Sigmoid colon (tissue), 7 donors: Measurements from ENCODE around the gene PLEKHG5. TPM values are rescaled to one million over a fixed set of nuclear protein-coding genes. Genes with fewer than 3 reads are reported as not detected.
A peak's percentile ranks its signal among the peaks of the same experiment; 100 is the strongest.

Experiments used
- DNase-seq: peaks from one replicate; pipeline ENCODE4 v3.0.0-alpha.2; 2019
- H3K27ac ChIP-seq, 4 donors: fragments of 200-600 bp; sonication (generic); one replicate each; pipeline ENCODE4 v1.5.1; 2016 to 2019; ENCODE audit warnings: mild to moderate bottlenecking in 1 of 4
- H3K27me3 ChIP-seq, 3 donors: fragments of 200-600 bp; sonication (generic); one replicate each; pipeline ENCODE4 v1.5.1; 2019; ENCODE audit warnings: mild to moderate bottlenecking in 1 of 3
- H3K36me3 ChIP-seq, 4 donors: fragments of 200-600 bp; sonication (generic); one replicate each; pipeline ENCODE4 v1.5.1; 2016 to 2019
- H3K4me1 ChIP-seq, 4 donors: fragments of 200-600 bp; sonication (generic); one replicate each; pipeline ENCODE4 v1.5.1; 2017 to 2019
- H3K4me3 ChIP-seq, 4 donors: fragments of 200-600 bp; sonication (generic); one replicate each; pipeline ENCODE4 v1.5.1; 2017 to 2019; ENCODE audit warnings: mild to moderate bottlenecking in 2 of 4, moderate library complexity in 1 of 4
- H3K9me3 ChIP-seq, 4 donors: fragments of 200-600 bp in 3 of 4; sonication (generic) in 3 of 4; one replicate each; pipeline versions ENCODE4 v1.5.1 to v1.6.1; 2013 to 2019
- EP300 ChIP-seq, 4 donors: sonication (generic); formaldehyde crosslinking; IDR thresholded peaks; one replicate each; pipeline ENCODE4 v1.6.1; 2017; ENCODE audit warnings: antibody characterized with exemption in 4 of 4
- POLR2A ChIP-seq, 2 donors: fragments of 450-650 bp; IDR thresholded peaks; one replicate each; pipeline ENCODE4 v1.6.1; 2016; ENCODE audit warnings: antibody characterized with exemption in 2 of 2, mild to moderate bottlenecking in 2 of 2, moderate library complexity in 2 of 2
- POLR2AphosphoS5 ChIP-seq, 4 donors: sonication (generic); formaldehyde crosslinking; IDR thresholded peaks; one replicate each; pipeline ENCODE4 v1.6.1; 2017; ENCODE audit warnings: antibody characterized with exemption in 4 of 4
- WGBS, 2 donors: extraction: QIAGEN DNeasy Blood & Tissue Kit; methylation state at CpG; one replicate each; pipeline ENCODE4 v1.1.7; 2013; 5-methylcytosine and 5-hydroxymethylcytosine counted together
- intact Hi-C: fragments of 100-400 bp; cut with DNase I; formaldehyde crosslinking; loops from one replicate; pipeline ENCODE4 v1.15.1; 2023
- polyA plus RNA-seq, 3 donors: library from polyadenylated mRNA; stranded (reverse); fragments of 200-250 nt; gene quantifications; one replicate each; pipeline ENCODE4 v1.2.3, GENCODE V29; 2013
- total RNA-seq, 4 donors: library from RNA; depleted of rRNA; stranded (reverse); fragments of >200 nt; gene quantifications; one replicate each; pipeline ENCODE4 v1.1.0, GENCODE V29; 2016
- TF ChIP-seq, protein P1 (sequence below), 4 experiments: fragments of 450-650 bp in 3 of 4; fragments of 200-600 bp in 1 of 4; IDR thresholded peaks; one replicate each; pipeline ENCODE4 v1.5.1; 2016 to 2019; ENCODE audit warnings: antibody characterized with exemption in 4 of 4, mild to moderate bottlenecking in 3 of 4, moderate library complexity in 2 of 4
- donor health status: healthy with polysubstance abuse.
- donor health status: Bipolar disorder and iron deficiency.
- donor health status: healthy.

PLEKHG5 gene
- total and polyA plus RNA-seq, 7 donors: 2.5 to 18.8 (median 5.4) TPM

DNA sequence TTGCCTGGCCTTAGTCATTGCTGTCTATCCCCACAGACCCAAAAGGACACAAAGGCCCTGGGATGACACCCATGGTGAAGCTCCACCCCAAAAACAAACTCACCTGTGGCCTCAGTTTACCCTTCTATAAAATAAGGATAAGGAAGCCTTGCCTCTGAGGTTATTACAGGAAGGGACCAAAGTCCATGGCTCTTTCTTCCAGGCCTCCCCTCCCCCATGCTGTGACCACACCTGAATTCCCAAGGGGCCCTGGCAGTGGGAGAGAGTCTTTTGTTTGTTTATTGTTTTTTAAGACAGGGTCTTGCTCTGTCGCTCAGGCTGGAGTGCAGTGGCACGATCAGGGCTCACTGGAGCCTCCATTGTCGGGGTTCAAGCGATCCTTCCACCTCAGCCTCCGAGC, 15.0 kb downstream of the PLEKHG5 start:
- DNase-seq: no peak
- Histone ChIP-seq H3K36me3 (peaks cover 0 to 5% (median 0%) of the 10 kb centered on the region in 4 donors), H3K4me1 (peaks cover 0 to 5% (median 0%) of the 10 kb centered on the region in 4 donors), H3K4me3 (no peak overlapping the region), H3K27ac (no peak overlapping the region), H3K9me3 (no peaks in the 10 kb centered on the region), H3K27me3 (no peaks in the 10 kb centered on the region)
- WGBS, 2 donors: 22 to 75% methylated on average over 5 of the region's 5 CpGs
- intact Hi-C loops: no loop called here
- TF ChIP-seq POLR2AphosphoS5 (IDR thresholded peaks at IDR 0.05) (no peak), POLR2A (IDR thresholded peaks at IDR 0.05) (no peak), EP300 (IDR thresholded peaks at IDR 0.05) (no peak)
- TF ChIP-seq, protein P1, sequence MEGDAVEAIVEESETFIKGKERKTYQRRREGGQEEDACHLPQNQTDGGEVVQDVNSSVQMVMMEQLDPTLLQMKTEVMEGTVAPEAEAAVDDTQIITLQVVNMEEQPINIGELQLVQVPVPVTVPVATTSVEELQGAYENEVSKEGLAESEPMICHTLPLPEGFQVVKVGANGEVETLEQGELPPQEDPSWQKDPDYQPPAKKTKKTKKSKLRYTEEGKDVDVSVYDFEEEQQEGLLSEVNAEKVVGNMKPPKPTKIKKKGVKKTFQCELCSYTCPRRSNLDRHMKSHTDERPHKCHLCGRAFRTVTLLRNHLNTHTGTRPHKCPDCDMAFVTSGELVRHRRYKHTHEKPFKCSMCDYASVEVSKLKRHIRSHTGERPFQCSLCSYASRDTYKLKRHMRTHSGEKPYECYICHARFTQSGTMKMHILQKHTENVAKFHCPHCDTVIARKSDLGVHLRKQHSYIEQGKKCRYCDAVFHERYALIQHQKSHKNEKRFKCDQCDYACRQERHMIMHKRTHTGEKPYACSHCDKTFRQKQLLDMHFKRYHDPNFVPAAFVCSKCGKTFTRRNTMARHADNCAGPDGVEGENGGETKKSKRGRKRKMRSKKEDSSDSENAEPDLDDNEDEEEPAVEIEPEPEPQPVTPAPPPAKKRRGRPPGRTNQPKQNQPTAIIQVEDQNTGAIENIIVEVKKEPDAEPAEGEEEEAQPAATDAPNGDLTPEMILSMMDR (IDR thresholded peaks at IDR 0.05): no peak

DNA sequence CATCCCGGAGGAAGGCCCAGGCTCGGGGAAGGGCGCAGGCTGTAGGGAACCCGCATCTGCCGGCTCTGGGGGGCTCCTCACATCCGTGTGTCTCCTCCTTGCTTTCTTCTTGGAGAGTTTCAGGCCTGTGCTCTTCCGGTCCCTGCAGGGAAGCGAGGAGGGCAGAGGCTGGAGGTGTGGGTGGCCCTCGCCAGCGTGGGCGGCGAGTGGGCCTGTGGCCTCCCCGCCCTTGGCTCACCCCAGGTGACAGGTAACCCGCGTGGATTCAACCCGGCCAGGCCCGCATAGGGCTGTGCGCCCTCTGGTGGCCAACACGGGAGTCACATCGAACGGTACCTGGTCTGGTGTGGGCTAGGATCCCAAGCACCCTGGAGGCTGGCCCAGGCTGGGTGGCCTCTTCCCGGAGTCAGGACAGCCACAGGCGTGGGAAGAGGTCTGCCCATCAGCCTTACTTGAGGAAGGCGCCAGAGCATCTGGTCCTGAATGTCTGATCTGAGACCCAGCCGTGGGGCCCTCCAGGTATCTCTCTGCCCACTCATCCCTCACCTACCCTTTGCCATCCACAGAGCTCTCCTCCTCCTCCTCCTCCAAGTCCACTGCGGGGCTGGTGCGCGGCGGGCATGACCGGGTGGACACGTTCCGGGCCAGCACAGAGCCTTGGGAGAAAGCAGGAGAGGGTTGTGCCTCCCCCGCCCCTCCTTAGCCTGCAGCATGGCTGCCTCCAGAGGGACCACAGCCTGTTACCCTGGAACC, 15.9 kb downstream of the PLEKHG5 start:
- 12 to 29% methylated on average over 33 of the region's 33 CpGs for WGBS, 2 donors
- no peak overlapping the region for H3K4me3 ChIP-seq
- no peaks in the 10 kb centered on the region for H3K9me3 ChIP-seq
- H3K4me1 ChIP-seq: peaks cover 0 to 5% (median 0%) of the 10 kb centered on the region in 4 donors
- H3K27ac ChIP-seq: no peak overlapping the region
- H3K27me3 ChIP-seq: no peaks in the 10 kb centered on the region
- peaks cover 0 to 6% (median 0%) of the 10 kb centered on the region in 4 donors for H3K36me3 ChIP-seq
- TF ChIP-seq POLR2A (IDR thresholded peaks at IDR 0.05): no peak
- no peak for TF ChIP-seq POLR2AphosphoS5 (IDR thresholded peaks at IDR 0.05)
- TF ChIP-seq, protein P1 (IDR thresholded peaks at IDR 0.05): peak; percentile 51 to 88 (median 81)
- TF ChIP-seq EP300 (IDR thresholded peaks at IDR 0.05): no peak
- DNase-seq: no peak
- intact Hi-C loops: no loop called here

DNA sequence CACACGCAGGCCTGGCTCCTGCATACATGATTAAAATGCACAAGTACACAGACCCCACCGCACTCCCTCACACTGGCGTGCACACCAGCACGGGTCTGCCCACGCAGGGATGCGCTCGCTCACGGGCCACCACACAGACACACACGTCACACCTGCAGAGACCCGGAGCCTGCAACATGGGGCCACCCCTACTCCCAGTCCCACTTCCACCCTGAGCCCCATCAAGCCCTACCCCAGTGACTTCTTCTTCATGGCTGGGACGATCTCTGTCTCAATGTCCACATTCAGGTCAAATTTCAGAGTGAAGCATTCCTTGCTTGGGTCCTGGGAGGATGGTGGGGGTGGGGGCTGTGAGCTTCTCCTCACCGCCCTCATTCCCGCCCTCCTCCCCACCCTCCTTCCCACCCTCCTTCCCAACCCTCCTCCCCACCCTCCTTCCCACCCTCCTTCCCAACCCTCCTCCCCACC, 16.6 kb downstream of the PLEKHG5 start:
- TF ChIP-seq POLR2A (IDR thresholded peaks at IDR 0.05) (no peak), POLR2AphosphoS5 (IDR thresholded peaks at IDR 0.05) (no peak), EP300 (IDR thresholded peaks at IDR 0.05) (no peak)
- TF ChIP-seq, protein P1 (IDR thresholded peaks at IDR 0.05): no peak
- H3K9me3 ChIP-seq: no peaks in the 10 kb centered on the region
- H3K4me1 ChIP-seq: peaks cover 0 to 5% (median 0%) of the 10 kb centered on the region in 4 donors
- 40 to 69% methylated on average over 13 of the region's 13 CpGs for WGBS, 2 donors
- no peak overlapping the region for H3K4me3 ChIP-seq
- peaks cover 0 to 14% (median 0%) of the 10 kb centered on the region in 4 donors for H3K36me3 ChIP-seq
- DNase-seq: no peak
- H3K27ac ChIP-seq: no peak overlapping the region
- intact Hi-C loops: no loop called here
- H3K27me3 ChIP-seq: no peaks in the 10 kb centered on the region

DNA sequence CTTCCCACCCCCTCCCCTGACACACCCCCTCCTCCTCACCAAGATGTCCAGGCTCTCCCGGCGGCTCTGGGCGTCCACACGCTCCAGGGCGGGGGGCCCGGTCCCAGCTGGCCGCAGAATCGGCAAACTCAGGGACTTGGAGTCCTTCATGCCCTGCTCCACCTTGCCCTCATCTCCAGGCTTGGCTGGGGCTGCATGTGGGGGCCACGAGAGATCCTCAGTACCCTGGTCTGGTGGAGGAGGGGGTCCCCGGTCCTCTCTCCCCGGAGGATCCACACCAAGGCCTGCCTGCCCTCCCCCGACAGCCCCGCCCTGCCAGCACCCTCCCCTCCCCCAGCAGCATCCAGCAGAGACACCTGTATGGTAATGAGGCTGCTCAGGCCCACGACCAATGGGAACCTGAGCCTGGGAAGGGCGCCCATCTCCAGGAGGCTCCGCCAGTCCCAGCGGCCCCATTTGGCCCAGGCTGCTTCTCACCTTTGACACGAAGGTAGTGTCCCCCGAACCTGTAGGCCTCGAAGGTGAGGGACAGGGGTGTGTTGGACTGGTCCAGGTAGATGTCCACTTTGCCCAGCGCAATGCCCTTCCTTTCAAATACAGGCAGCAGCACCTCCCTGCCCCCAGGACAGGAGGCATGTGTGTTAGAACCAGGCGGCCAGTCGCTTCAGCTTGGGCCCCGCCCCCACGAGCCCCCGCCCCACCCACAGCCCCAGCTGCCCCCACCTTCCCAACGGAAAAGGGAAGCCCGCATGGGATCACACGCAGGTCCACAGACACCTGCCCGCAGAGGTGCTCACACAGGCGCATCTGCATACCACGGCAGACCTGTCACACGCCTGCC, 17.3 kb downstream of the PLEKHG5 start:
- no peak for DNase-seq
- Histone ChIP-seq H3K9me3 (no peaks in the 10 kb centered on the region), H3K27ac (no peak overlapping the region), H3K4me3 (no peak overlapping the region), H3K4me1 (peaks cover 0 to 5% (median 0%) of the 10 kb centered on the region in 4 donors), H3K27me3 (no peaks in the 10 kb centered on the region), H3K36me3 (peaks cover 0 to 19% (median 0%) of the 10 kb centered on the region in 4 donors)
- intact Hi-C loops: no loop called here
- TF ChIP-seq EP300 (IDR thresholded peaks at IDR 0.05) (no peak), POLR2AphosphoS5 (IDR thresholded peaks at IDR 0.05) (no peak), POLR2A (IDR thresholded peaks at IDR 0.05) (no peak)
- TF ChIP-seq, protein P1 (IDR thresholded peaks at IDR 0.05): no peak
- 23 to 65% methylated on average over 33 of the region's 33 CpGs for WGBS, 2 donors
